ENCODE data around the gene GAB1.

DNA sequence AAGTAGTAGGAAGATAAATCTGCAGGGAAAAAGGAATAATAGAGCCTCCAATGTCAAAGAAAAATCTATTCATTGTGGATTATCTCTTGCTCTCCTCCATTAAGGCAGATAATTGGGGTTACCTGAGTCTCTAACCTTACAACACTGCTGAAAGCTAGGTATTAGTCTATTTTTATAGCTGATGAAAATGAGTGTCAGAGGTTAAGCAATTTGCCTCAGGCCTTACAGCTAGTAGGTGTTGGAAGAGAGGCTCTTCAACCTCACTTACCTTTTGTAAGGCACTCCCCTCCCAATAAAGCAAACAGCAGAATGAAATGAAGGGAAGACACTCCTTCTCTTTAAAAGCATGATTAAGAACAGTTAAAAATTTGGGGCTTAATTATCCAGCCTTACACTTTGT lies 45.4 kb upstream of the GAB1 start:
- TF ChIP-seq, protein P1, sequence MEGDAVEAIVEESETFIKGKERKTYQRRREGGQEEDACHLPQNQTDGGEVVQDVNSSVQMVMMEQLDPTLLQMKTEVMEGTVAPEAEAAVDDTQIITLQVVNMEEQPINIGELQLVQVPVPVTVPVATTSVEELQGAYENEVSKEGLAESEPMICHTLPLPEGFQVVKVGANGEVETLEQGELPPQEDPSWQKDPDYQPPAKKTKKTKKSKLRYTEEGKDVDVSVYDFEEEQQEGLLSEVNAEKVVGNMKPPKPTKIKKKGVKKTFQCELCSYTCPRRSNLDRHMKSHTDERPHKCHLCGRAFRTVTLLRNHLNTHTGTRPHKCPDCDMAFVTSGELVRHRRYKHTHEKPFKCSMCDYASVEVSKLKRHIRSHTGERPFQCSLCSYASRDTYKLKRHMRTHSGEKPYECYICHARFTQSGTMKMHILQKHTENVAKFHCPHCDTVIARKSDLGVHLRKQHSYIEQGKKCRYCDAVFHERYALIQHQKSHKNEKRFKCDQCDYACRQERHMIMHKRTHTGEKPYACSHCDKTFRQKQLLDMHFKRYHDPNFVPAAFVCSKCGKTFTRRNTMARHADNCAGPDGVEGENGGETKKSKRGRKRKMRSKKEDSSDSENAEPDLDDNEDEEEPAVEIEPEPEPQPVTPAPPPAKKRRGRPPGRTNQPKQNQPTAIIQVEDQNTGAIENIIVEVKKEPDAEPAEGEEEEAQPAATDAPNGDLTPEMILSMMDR (IDR thresholded peaks at IDR 0.05) = no peak
- no peak for TF ChIP-seq POLR2A (IDR thresholded peaks at IDR 0.05)
- no peak for TF ChIP-seq EP300 (IDR thresholded peaks at IDR 0.05)
- no peak for TF ChIP-seq POLR2AphosphoS5 (IDR thresholded peaks at IDR 0.05)

Data from upper lobe of left lung (tissue), 4 donors.